C4-2B (cell line): ENCODE results near the gene WWOX.
"Not testable (repeated sequence)": the region's sequence is repeated elsewhere in the genome, so short reads cannot be mapped to it uniquely, and the experiment has no call there.

Experiments
- CTCF ChIP-seq: fragments of 450-650 bp; conservative IDR thresholded peaks from 2 replicates; pipeline ENCODE4 v1.5.1; 2017; ENCODE audit warnings: mild to moderate bottlenecking
- ZFX ChIP-seq: fragments of 450-650 bp; IDR thresholded peaks from 2 replicates; pipeline ENCODE4 v1.6.1; 2017

GRCh38 chr16:78514888-78515287 lies 415.4 kb downstream of the WWOX start:
- not testable (repeated sequence) for TF ChIP-seq CTCF, ZFX
